ENCODE data around the gene ADD1.

ADD1 gene
- total RNA-seq: 157 to 210 reads per million in 2 donors

GRCh38 chr4:2843263-2843940, at the start of gene ADD1:
Gene ADD1, plus strand, starts transcription at chr4:2843844. Its CDS starts 32,072 bp downstream, at chr4:2875916.
- peak; percentile 87 to 94 (median 91) for DNase-seq

GRCh38 chr4:2794486-2795299, 49.0 kb upstream of the ADD1 start:
- no peak for DNase-seq

- no peak for DNase-seq
Observed at GRCh38 chr4:2795300-2795892, 48.2 kb upstream of the ADD1 start.

- DNase-seq: no peak
Observed at GRCh38 chr4:2795893-2796848, 47.5 kb upstream of the ADD1 start.

GRCh38 chr4:2796849-2797544, 46.6 kb upstream of the ADD1 start:
- no peak for DNase-seq

GRCh38 chr4:2797545-2798305, 45.9 kb upstream of the ADD1 start:
- peak in 3 of 5 experiments; percentile 53 to 89 (median 56) for DNase-seq

- peak in 3 of 5 experiments; percentile 32 to 64 (median 36) for DNase-seq
Observed at GRCh38 chr4:2798399-2799223, 45.0 kb upstream of the ADD1 start.

- DNase-seq: peak in 2 of 5 experiments; percentile 7 to 30
Observed at GRCh38 chr4:2799224-2799911, 44.3 kb upstream of the ADD1 start.

- DNase-seq: peak in 3 of 5 experiments; percentile 5 to 39 (median 7)
Observed at GRCh38 chr4:2799971-2800690, 43.5 kb upstream of the ADD1 start.

- DNase-seq: peak in 3 of 5 experiments; percentile 4 to 48 (median 5)
Observed at GRCh38 chr4:2800691-2801596, 42.7 kb upstream of the ADD1 start.

- no peak for DNase-seq
Observed at GRCh38 chr4:2802618-2803531, 40.8 kb upstream of the ADD1 start.

- no peak for DNase-seq
Observed at GRCh38 chr4:2803624-2804448, 39.8 kb upstream of the ADD1 start.

GRCh38 chr4:2804449-2804972, 39.1 kb upstream of the ADD1 start:
- DNase-seq: no peak

GRCh38 chr4:2804973-2805501, 38.6 kb upstream of the ADD1 start:
- DNase-seq: no peak
